HEK293 (cell line): ENCODE data around the gene DUSP2.

ENCODE experiments used
- EGR2 ChIP-seq: fragments of 450-650 bp; formaldehyde crosslinking; IDR thresholded peaks from 2 replicates; pipeline ENCODE4 v1.5.1; 2016; ENCODE audit warnings: low read depth, missing biosample characterization, missing genetic modification characterization
- SALL2 ChIP-seq: fragments of 450-650 bp; formaldehyde crosslinking; IDR thresholded peaks from 2 replicates; pipeline ENCODE4 v1.5.0; 2017; ENCODE audit warnings: missing biosample characterization, mild to moderate bottlenecking, missing genetic modification characterization, borderline replicate concordance
- TCF7L2 ChIP-seq: IDR thresholded peaks from 2 replicates; pipeline ENCODE4 v1.6.1; 2011; ENCODE audit warnings: low read depth, mild to moderate bottlenecking, inconsistent platforms, low read length, moderate library complexity, borderline replicate concordance
- ZNF133 ChIP-seq: fragments of 450-650 bp; formaldehyde crosslinking; IDR thresholded peaks from 2 replicates; pipeline ENCODE4 v1.5.1; 2016; ENCODE audit warnings: missing biosample characterization, missing genetic modification characterization

DNA sequence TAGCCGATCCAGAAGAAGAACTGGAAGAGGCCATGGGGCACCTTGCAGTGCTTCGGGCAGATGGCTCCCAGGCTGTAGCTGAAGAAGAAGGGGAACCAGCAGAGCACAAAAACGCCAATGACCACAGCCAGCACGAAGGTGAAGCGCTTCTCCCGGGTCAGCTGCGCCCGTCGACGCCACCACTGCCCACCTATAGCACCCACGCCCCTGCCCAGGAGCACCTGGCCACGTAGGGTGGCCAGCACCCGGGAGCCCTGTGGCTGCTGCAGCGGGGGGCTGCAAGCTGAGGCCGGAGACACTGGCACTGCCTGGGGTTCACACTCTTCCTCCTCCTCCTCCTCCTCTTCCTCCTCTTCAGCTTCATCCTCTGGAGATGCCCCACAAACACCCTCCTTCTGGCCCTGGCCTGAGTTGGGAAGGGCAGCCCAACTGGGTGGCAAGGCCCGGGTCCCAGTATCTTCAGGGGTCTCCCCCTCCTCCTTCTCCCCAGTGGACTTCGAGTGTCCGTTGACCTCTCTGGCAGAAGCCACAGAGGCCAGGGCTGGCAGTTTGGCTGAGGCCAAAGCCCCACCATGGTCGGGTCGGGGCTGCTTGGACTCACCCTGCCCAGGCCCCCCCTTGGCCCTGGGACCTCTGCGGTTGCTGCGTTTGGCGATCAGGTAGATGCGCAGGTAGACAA lies 30.2 kb downstream of the DUSP2 start:
- no peak for TF ChIP-seq EGR2
- TF ChIP-seq SALL2 (tag by site-specific recombination), result no peak
- TF ChIP-seq TCF7L2, result no peak
- TF ChIP-seq ZNF133, result no peak
